Raji (cell line): ENCODE measurements around the gene GAP43.

ENCODE experiments used
- POLR2A ChIP-seq: IDR thresholded peaks from 2 replicates; pipeline ENCODE4 v1.6.1; 2011; ENCODE audit warnings: low read depth, low read length, control low read depth; ENCODE audit not compliant: insufficient read depth

GAP43 gene

DNA sequence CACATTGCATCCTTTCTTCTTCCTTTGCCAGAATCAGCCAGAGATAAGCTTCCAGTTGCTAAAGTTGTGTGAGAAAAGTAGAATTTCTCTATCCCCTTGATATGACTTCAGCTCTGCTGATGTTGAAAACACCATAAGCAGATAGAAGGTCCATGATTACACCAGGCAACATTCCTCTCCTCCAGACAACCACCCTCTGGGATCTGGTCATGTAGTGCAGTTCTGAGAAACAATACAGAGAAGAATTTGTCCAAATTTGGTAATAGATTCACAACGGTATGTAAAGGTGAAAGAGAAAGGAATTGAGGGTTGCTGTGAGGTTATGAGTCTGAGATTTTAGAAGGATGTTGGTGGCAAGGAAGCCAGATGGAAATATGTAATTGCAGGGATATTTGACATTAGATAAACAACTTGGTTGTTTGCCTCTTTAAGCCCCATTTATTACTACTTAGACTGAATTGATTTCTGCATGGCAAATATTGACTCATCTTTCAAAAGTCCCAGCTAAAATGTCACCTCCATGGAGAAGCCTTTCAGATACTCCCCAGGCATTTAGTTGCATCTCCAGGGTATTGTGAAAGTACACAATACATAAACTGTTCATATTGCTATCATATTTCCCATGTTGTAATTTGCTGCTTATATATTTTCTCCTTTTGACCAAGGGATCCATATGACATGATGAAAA lies 134.9 kb downstream of the GAP43 start:
- TF ChIP-seq POLR2A: no peak

DNA sequence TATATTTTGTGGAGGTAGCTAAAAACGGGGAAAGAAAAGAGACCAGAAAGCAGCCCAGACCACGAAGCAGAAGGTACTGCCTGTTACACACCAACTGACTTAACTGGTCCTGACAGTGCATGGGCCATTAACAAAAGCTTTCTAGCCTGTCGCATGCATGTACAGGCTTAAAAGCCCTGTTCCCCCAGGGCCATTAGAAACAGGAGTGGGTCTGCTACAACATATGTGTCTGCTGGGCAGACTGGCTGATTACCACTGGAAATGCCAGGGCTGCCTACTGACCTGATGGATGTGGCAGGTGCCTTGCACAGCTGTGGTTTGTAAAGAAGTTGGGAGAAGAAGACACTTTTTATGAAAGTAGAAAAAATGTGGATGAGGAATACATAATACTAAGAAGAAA lies 137.4 kb downstream of the GAP43 start:
- no peak for TF ChIP-seq POLR2A

DNA sequence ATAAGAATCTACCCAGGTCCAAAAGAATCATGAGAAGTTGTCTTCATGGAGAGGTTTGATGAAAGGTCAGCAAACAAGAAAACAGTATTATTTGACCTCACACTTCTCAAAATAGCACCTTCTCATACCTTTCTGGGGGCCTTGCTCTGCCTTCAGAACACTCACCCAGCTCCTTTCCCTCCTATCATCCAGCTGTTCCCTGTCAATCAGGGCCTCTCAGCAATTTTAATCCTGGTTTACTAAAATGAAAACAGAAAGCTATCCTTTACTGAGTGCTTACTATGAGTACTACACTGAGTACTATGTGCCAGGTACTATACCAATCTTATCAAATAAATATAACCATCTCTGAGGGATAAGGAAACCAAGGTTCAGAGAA lies 138.6 kb downstream of the GAP43 start:
- no peak for TF ChIP-seq POLR2A

DNA sequence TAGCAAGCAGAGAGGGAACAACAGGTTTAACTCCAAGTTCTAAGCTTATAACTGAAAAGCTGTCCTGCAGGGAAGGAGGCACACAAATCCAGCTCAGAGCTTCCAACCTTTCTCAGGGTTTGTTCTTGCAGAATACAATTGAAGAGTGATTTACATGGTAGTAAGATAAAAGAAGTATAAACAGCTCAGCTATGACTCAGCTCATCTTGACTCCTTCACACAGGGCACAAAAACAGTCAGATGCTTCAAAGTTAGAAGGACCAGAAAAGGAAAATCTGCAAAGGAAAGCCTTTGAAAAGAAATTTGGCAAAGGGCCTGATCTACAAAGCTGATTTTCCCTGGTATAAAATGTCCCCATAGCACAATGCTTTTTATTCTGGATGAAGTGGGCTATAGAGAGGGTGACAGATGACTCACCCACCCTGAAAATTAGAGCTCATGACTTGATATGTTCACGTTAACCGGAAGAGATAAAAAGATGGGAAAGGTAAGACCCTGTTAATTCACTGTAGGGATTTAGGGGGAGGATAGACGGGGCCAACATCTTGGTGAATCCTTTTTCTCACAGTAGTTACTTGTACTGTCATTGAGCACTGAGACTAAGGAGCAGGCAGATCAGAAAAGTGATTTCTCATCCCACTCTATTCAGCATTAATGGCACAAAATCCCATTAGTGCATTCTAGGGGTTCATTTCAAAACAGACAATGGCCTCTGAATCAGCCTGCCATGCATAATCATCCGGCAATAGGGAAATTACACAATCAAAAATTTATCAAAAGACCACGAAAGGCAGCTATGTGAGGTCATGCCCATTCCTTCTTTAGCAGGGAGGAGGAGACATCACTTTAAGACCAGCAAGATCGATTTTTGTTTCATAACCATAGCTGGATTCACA lies 143.5 kb downstream of the GAP43 start:
- TF ChIP-seq POLR2A: no peak

DNA sequence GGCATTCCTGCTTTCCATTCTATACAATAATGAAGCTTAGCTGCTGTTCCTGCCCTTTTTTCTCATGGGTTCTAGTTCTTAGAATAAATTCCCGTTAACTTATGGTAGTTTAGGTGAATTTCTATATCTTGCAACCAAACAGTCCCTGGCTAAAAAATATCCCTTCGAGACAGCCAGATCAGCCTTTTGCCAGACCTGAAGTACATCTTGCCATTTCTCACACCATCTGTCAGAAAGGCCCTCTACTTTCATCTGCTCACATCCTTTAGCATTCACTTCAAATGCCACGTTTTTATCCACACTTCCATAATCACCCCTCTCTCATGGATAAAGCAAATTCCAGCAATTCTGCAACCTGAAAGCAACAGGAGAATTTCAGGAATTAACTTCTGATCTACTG lies 145.4 kb downstream of the GAP43 start:
- TF ChIP-seq POLR2A: no peak
